ENCODE data around the gene PPP2R2C. TPM values are rescaled to one million over a fixed set of nuclear protein-coding genes. Genes with fewer than 3 reads are reported as not detected.

PPP2R2C gene
- total RNA-seq, 1 experiment from 2014 or later: 8.1 TPM

DNA sequence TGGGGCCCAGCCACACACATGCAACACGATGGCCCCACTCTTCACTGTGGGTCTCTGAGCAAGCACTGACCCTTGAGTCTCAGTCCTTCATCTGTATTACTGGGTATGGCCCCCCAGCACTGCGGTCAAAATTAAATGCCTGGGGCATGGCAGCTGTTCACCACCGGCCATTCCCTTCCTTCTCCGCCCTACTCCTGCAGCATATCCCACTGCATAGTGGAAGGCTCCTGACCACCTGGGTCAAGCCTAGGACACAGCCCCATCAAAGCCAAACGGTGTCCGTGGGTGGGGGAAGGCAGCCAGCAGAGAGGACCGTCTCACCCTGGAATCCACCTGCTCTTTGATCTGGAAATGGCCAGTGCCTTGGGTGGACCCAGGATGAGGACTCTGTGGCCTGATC lies 30.7 kb downstream of the PPP2R2C start:
- Mint-ChIP-seq H3K27me3 (ENCODE audit: low read depth) (peaks cover 9% of the 10 kb centered on the region), H3K4me3 (no peak overlapping the region), H3K36me3 (ENCODE audit: insufficient read depth in 1 of 3, low read depth in 3 of 3) (no peaks in the 10 kb centered on the region), H3K27ac (no peak overlapping the region; a peak in 1 of 7 replicates), H3K4me1 (peaks cover 3 to 12% of the 10 kb centered on the region in 2 experiments), H3K9me3 (no peaks in the 10 kb centered on the region; a peak in 1 of 5 replicates)
- H2BK12ac ChIP-seq (ENCODE audit: insufficient read length, low read depth, low read length): no peak overlapping the region
- no peaks in the 10 kb centered on the region for H3K27me3 ChIP-seq (ENCODE audit: insufficient read depth, low read length)
- H3K79me2 ChIP-seq (ENCODE audit: insufficient read depth, low read length): no peaks in the 10 kb centered on the region
- H3K23me2 ChIP-seq (ENCODE audit: insufficient read length, low read depth, low read length, poor library complexity, severe bottlenecking): peaks cover 3% of the 10 kb centered on the region
- H3K4me1 ChIP-seq (ENCODE audit: insufficient read depth, low read length): no peaks in the 10 kb centered on the region
- H4K91ac ChIP-seq (ENCODE audit: insufficient read length, low read depth, low read length): no peak overlapping the region
- no peak overlapping the region for H3K18ac ChIP-seq (ENCODE audit: insufficient read length, low read depth, low read length)
- H2AFZ ChIP-seq (ENCODE audit: low read length): no peak overlapping the region
- no peak for DNase-seq
- no peak overlapping the region for H2BK5ac ChIP-seq (ENCODE audit: insufficient read length, low read length)
- no peak overlapping the region for H3K9ac ChIP-seq (ENCODE audit: extremely low read depth, insufficient read length, low read length)
- H3K27ac ChIP-seq (ENCODE audit: insufficient read length, low read depth, low read length): no peak overlapping the region
- H4K20me1 ChIP-seq (ENCODE audit: control insufficient read depth, insufficient read depth, insufficient read length): no peaks in the 10 kb centered on the region
- no peak overlapping the region for H3K56ac ChIP-seq (ENCODE audit: insufficient read length, low read depth, low read length)
- no peak overlapping the region for H4K5ac ChIP-seq (ENCODE audit: insufficient read length, low read depth, low read length)
- TF ChIP-seq, protein P1, sequence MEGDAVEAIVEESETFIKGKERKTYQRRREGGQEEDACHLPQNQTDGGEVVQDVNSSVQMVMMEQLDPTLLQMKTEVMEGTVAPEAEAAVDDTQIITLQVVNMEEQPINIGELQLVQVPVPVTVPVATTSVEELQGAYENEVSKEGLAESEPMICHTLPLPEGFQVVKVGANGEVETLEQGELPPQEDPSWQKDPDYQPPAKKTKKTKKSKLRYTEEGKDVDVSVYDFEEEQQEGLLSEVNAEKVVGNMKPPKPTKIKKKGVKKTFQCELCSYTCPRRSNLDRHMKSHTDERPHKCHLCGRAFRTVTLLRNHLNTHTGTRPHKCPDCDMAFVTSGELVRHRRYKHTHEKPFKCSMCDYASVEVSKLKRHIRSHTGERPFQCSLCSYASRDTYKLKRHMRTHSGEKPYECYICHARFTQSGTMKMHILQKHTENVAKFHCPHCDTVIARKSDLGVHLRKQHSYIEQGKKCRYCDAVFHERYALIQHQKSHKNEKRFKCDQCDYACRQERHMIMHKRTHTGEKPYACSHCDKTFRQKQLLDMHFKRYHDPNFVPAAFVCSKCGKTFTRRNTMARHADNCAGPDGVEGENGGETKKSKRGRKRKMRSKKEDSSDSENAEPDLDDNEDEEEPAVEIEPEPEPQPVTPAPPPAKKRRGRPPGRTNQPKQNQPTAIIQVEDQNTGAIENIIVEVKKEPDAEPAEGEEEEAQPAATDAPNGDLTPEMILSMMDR (conservative IDR thresholded peaks at IDR 0.05): no peak
- H2AK5ac ChIP-seq (ENCODE audit: insufficient read length, low read length): no peak overlapping the region
- H3K79me1 ChIP-seq (ENCODE audit: insufficient read depth, low read depth, low read length, poor library complexity, severe bottlenecking): no peaks in the 10 kb centered on the region
- WGBS (ENCODE audit: extremely low coverage, insufficient read length, low lambda C conversion rate): no CpG with 5 or more reads among the region's 7 CpGs
- H2BK20ac ChIP-seq (ENCODE audit: low read depth, low read length, poor library complexity, severe bottlenecking): no peak overlapping the region
- no peaks in the 10 kb centered on the region for H3K9me3 ChIP-seq (ENCODE audit: control insufficient read depth, low read depth, low read length)
- no peak overlapping the region for H3K4ac ChIP-seq (ENCODE audit: low read depth, low read length)
- no peak overlapping the region for H4K8ac ChIP-seq (replicated peaks; ENCODE audit: insufficient read length, low read depth, low read length)
- no peak overlapping the region for H3K4me2 ChIP-seq (ENCODE audit: insufficient read depth, insufficient read length, low read length)
- H3K23ac ChIP-seq (ENCODE audit: insufficient read length, low read depth, low read length): no peak overlapping the region
- no peak overlapping the region for H3T11ph ChIP-seq (ENCODE audit: low read length)
- H3K14ac ChIP-seq (ENCODE audit: insufficient read depth, low read length): no peak overlapping the region
- H2BK15ac ChIP-seq (ENCODE audit: low read depth, low read length): no peak overlapping the region
- no peak overlapping the region for H2BK120ac ChIP-seq (ENCODE audit: low read depth, low read length, poor library complexity, severe bottlenecking)

Data from H9 (cell line).